Mesothelial cell of epicardium (in vitro differentiated cells): ENCODE data around the gene MAN1C1. TPM values are rescaled to one million over a fixed set of nuclear protein-coding genes. Genes with fewer than 3 reads are reported as not detected.

ENCODE experiments used
- DNase-seq, 2 experiments: peaks; one replicate each; pipeline ENCODE4 v3.0.0; 2021; ENCODE audit warnings: low spot score in 2 of 2; ENCODE audit not compliant: unreplicated experiment in 2 of 2
- H3K27ac Mint-ChIP-seq: 2 replicates; pipeline ENCODE4 v1.8.0; 2021; ENCODE audit warnings: mixed read lengths
- H3K27me3 Mint-ChIP-seq: 2 replicates; pipeline ENCODE4 v1.8.0; 2021; ENCODE audit warnings: low read depth, mixed read lengths
- H3K36me3 Mint-ChIP-seq: 2 replicates; pipeline ENCODE4 v1.8.0; 2021; ENCODE audit warnings: mixed read lengths
- H3K4me1 Mint-ChIP-seq: 2 replicates; pipeline ENCODE4 v1.8.0; 2021; ENCODE audit warnings: mixed read lengths
- H3K4me3 Mint-ChIP-seq: 2 replicates; pipeline ENCODE4 v1.8.0; 2021; ENCODE audit warnings: mild to moderate bottlenecking, moderate library complexity, mixed read lengths
- H3K9me3 Mint-ChIP-seq: 2 replicates; pipeline ENCODE4 v1.8.0; 2021; ENCODE audit warnings: mixed read lengths
- total RNA-seq: library from RNA; stranded (reverse); gene quantifications from 3 replicates; pipeline ENCODE4 v1.2.1, GENCODE V29; 2021
- TF ChIP-seq, protein P1 (sequence below): fragments of 200-600 bp; sonication (generic); IDR thresholded peaks from one replicate; pipeline ENCODE4 v1.5.0; 2021; ENCODE audit warnings: antibody characterized with exemption; ENCODE audit not compliant: unreplicated experiment

The MAN1C1 gene
- total RNA-seq, 1 donor from 2014 or later = 3.2 TPM

DNA sequence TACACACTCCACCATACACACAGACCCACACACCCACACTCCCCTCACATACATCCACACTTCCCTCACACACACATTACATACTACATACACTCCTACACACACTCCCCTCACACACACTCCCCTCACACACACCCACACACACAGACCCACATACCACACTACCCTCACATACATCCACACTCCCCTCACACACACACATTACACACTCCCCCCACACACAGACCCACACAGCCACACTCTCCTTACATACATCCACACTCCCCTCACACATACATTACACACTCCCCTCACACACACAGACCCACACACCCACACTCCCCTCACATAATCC is 150.8 kb downstream of the MAN1C1 start:
- no peaks in the 10 kb centered on the region for H3K36me3 Mint-ChIP-seq
- no peaks in the 10 kb centered on the region for H3K9me3 Mint-ChIP-seq
- no peak overlapping the region for H3K4me3 Mint-ChIP-seq
- peaks cover 34% of the 10 kb centered on the region for H3K4me1 Mint-ChIP-seq
- DNase-seq = no peak
- H3K27me3 Mint-ChIP-seq = peaks cover 27% of the 10 kb centered on the region
- no peak overlapping the region for H3K27ac Mint-ChIP-seq
- TF ChIP-seq, protein P1, sequence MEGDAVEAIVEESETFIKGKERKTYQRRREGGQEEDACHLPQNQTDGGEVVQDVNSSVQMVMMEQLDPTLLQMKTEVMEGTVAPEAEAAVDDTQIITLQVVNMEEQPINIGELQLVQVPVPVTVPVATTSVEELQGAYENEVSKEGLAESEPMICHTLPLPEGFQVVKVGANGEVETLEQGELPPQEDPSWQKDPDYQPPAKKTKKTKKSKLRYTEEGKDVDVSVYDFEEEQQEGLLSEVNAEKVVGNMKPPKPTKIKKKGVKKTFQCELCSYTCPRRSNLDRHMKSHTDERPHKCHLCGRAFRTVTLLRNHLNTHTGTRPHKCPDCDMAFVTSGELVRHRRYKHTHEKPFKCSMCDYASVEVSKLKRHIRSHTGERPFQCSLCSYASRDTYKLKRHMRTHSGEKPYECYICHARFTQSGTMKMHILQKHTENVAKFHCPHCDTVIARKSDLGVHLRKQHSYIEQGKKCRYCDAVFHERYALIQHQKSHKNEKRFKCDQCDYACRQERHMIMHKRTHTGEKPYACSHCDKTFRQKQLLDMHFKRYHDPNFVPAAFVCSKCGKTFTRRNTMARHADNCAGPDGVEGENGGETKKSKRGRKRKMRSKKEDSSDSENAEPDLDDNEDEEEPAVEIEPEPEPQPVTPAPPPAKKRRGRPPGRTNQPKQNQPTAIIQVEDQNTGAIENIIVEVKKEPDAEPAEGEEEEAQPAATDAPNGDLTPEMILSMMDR = no peak

DNA sequence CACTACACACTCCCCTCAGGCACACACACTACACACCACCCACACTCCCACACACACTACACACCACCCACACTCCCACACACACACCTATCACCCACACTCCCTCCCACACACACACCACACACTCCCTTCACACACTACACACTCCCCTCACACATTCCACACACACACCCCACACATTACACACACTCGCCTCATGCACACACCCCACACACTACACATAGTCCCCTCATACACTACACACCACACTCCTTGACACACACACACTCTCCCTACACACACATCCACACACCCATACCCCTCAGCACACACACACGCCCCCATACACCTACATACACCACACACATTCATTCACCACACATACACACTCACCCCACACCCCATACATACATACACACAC is 152.4 kb downstream of the MAN1C1 start:
- DNase-seq = no peak
- Mint-ChIP-seq H3K27ac (no peak overlapping the region), H3K36me3 (no peaks in the 10 kb centered on the region), H3K9me3 (no peaks in the 10 kb centered on the region), H3K27me3 (peaks cover 41% of the 10 kb centered on the region), H3K4me3 (no peak overlapping the region), H3K4me1 (peaks cover 47% of the 10 kb centered on the region)
- TF ChIP-seq, protein P1 = no peak

DNA sequence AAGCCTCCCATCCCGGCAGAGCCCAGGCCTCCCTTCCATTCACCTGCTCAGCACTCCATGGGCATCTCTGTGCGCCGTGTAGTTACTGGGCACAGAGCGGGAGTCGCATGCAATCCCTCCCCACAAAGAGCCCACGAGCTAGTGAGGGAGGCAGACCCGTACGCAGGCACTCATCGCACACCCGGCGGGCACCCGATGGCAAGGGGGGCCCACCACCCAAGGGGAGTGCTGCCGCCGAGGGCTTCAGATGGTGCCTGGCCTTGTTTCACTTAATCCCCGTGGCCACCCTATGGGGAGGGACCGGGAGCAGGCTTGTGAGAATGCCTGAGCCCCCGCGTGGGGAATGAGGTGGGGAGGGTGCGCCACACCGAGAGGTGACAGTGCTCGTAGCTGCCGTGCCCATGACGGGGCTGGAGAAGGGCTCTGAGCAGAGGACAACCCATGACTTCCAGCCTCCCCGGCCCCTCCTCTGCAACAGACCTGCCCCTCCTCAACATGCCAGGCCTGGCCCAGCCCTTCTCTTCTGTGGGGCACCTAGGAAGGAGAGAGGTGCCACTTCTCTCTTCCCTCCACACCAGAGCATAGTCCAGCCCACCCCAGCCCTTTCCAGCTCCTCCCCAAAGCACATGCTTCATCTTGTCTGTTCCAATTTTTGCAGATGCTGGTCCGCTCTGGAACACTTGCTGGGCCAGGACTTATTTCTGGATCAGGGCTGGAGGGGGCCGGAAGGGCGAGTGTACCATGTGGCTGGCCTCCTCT is 153.2 kb downstream of the MAN1C1 start:
- Mint-ChIP-seq H3K27ac (no peak overlapping the region), H3K36me3 (no peaks in the 10 kb centered on the region), H3K4me3 (no peak overlapping the region), H3K9me3 (no peaks in the 10 kb centered on the region), H3K27me3 (peaks cover 41% of the 10 kb centered on the region), H3K4me1 (peaks cover 55% of the 10 kb centered on the region)
- no peak for DNase-seq
- TF ChIP-seq, protein P1 = no peak

DNA sequence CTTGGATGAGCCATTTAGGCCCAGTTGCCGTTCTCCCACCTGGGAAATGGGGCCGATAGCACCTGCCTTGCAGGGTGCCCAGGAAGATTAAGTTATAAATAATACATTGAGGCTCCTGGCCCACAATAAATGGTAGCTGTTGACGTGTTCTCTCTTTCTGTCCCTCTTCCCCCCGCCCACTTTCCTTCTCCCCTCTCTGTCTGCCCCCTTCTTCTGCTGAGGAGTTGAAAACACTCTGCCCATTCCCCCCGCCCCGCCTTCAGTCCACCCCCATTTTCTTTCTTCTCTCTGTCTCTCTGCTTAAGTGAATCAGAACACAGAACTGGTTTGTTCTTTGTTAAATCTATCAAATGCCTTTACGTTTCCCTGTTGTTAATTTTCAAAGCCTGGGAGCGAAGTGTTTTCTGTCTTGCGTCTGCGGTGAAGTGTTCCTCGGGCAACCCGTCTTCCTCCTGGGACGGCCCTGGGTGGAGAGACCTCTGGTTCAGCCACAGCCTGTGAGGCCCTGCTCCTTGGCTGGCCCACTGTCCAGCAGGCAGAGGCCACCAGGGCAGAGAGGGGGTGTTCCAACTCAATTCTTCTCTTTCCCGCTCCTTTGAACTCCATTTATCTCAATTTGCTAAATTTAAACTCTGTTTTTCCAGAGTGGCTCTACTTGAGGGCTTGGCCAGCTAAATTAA is 154.1 kb downstream of the MAN1C1 start:
- Mint-ChIP-seq H3K4me1 (peaks cover 59% of the 10 kb centered on the region), H3K27ac (peak overlapping the region; percentile 7), H3K9me3 (no peaks in the 10 kb centered on the region), H3K27me3 (peaks cover 48% of the 10 kb centered on the region), H3K4me3 (peak overlapping the region; percentile 9), H3K36me3 (no peaks in the 10 kb centered on the region)
- TF ChIP-seq, protein P1 = no peak
- DNase-seq = no peak

DNA sequence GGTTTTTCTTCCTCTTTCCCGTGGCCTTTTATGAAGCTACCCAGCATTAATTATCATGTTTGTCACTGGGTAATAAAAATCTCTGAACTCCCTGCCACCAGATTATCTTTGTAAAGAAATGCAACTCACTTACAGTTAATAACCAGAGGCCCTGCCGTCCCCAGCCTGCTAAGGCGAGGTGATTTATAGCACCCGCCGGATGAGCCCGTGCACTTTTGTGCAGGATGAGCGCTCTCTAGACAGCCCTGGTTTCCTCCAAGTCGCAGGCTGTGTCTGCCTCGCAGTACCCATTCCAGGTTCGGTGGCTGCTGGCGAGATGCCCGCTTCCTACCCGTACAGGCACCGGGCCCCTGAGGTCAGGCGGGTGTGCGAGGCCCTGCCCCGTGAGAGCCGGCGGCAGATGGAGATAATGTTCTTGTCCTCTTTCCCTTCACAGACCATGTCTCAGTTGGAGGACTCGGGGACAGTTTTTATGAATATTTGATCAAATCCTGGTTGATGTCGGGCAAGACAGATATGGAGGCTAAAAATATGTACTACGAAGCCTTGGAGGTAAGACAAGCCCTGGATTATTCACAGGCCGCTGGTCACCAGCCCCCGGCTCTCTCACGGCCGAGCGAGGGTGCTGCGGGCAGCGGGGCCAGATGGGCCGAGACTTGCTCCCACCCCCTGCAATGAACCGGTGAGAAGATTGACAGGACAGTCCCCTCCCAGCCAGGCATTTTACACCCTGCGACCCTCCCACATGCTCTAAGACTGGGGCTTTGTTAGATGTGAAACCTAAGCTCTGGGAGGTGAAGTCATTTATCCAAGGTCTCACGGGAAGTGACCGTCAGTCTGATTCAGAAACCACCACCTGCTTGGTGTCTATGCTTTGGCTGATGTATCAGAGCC is 154.9 kb downstream of the MAN1C1 start:
- Mint-ChIP-seq H3K4me3 (peak overlapping the region; percentile 9), H3K27me3 (peaks cover 49% of the 10 kb centered on the region), H3K27ac (peak overlapping the region; percentile 7), H3K4me1 (peaks cover 54% of the 10 kb centered on the region), H3K36me3 (no peaks in the 10 kb centered on the region), H3K9me3 (no peaks in the 10 kb centered on the region)
- TF ChIP-seq, protein P1 = no peak
- DNase-seq = peak in 1 of 2 experiments; percentile 53
